ENCODE results near the gene EPHX1. TPM values are rescaled to one million over a fixed set of nuclear protein-coding genes. Genes with fewer than 3 reads are reported as not detected.
A peak's percentile ranks its signal among the peaks of the same experiment; 100 is the strongest.
"Not testable (repeated sequence)": the region's sequence is repeated elsewhere in the genome, so short reads cannot be mapped to it uniquely, and the experiment has no call there.

EPHX1 gene
- total RNA-seq, result 100 to 1,000 TPM; 114 to 115 TPM
- polyA plus RNA-seq, result 10 to 100 TPM; 31.7 to 83.1 TPM
- long read RNA-seq, donor 1, transcript EPHX1-201 (9 exons, 1,660 nt), result major isoform, 42 of 93 reads
- long read RNA-seq, donor 1, transcript EPHX1-203 (4 exons, 567 nt), result minor isoform, 11 of 93 reads
- long read RNA-seq, donor 1, partial matches to known transcripts, result 36 of 93 reads
- long read RNA-seq, donor 1, other reads (novel, unspliced or antisense), result 0 of 93 reads
- long read RNA-seq, donor 2, transcript EPHX1-203 (4 exons, 567 nt), result minor isoform, 7 of 22 reads
- long read RNA-seq, donor 2, transcript EPHX1-201 (9 exons, 1,660 nt), result major isoform, 9 of 22 reads
- long read RNA-seq, donor 2, partial matches to known transcripts, result 6 of 22 reads
- long read RNA-seq, donor 2, other reads (novel, unspliced or antisense), result 0 of 22 reads
- long read RNA-seq, donor 3, transcript EPHX1-203 (4 exons, 567 nt), result minor isoform, 7 of 48 reads
- long read RNA-seq, donor 3, transcript EPHX1-201 (9 exons, 1,660 nt), result major isoform, 19 of 48 reads
- long read RNA-seq, donor 3, partial matches to known transcripts, result 19 of 48 reads
- long read RNA-seq, donor 3, other reads (novel, unspliced or antisense), result 0 of 48 reads
- long read RNA-seq, donor 4, transcript EPHX1-203 (4 exons, 567 nt), result major isoform, 10 of 30 reads
- long read RNA-seq, donor 4, transcript EPHX1-201 (9 exons, 1,660 nt), result minor isoform, 7 of 30 reads
- long read RNA-seq, donor 4, partial matches to known transcripts, result 11 of 30 reads
- long read RNA-seq, donor 4, other reads (novel, unspliced or antisense), result 0 of 30 reads
- long read RNA-seq, donor 5, transcript EPHX1-203 (4 exons, 567 nt), result minor isoform, 8 of 157 reads
- long read RNA-seq, donor 5, transcript EPHX1-201 (9 exons, 1,660 nt), result major isoform, 37 of 157 reads
- long read RNA-seq, donor 5, partial matches to known transcripts, result 108 of 157 reads
- long read RNA-seq, donor 5, other reads (novel, unspliced or antisense), result 0 of 157 reads

- Histone ChIP-seq H3K4me3 (peak within 1 kb of the TSS; percentile 73), H3K9ac (ENCODE audit: insufficient read depth in 1 of 2, low read length in 2 of 2) (peak within 1 kb of the TSS in 1 of 2 donors; percentile 75), H3K27ac (ENCODE audit: low read depth in 1 of 2, low read length in 1 of 2) (peak within 1 kb of the TSS; percentile 74 to 91), H3K27me3 (ENCODE audit: control insufficient read depth in 3 of 3, insufficient read depth in 3 of 3, low read length in 2 of 3) (no peaks in the 10 kb centered on the region), H3K4me1 (ENCODE audit: control insufficient read depth in 5 of 5, insufficient read depth in 5 of 5, low read length in 5 of 5) (peaks cover 0 to 47% (median 27%) of the 10 kb centered on the region in 5 donors), H3K9me3 (ENCODE audit: control insufficient read depth in 4 of 4, insufficient read depth in 3 of 4, low read length in 3 of 4) (no peaks in the 10 kb centered on the region), H3K36me3 (ENCODE audit: control insufficient read depth in 4 of 4, insufficient read depth in 4 of 4, low read length in 4 of 4) (peaks cover 0 to 8% (median under 1%) of the 10 kb centered on the region in 4 donors)
- peak; percentile 92 to 94 (median 93) for DNase-seq
- peak; percentile 87 for ATAC-seq (ENCODE audit: insufficient read depth, low FRiP score)
- no peak for TF ChIP-seq CTCF (IDR thresholded peaks at IDR 0.05; ENCODE audit: control extremely low read depth, extremely low read depth)
- 1% methylated on average over 72 to 80 of the region's 80 CpGs for WGBS, 2 donors
Measured at GRCh38 chr1:225809842-225810578, at the start of gene EPHX1. TSS of gene EPHX1 (plus strand) at chr1:225810124. CDS start at chr1:225828730, 18,606 bp downstream.

DNA sequence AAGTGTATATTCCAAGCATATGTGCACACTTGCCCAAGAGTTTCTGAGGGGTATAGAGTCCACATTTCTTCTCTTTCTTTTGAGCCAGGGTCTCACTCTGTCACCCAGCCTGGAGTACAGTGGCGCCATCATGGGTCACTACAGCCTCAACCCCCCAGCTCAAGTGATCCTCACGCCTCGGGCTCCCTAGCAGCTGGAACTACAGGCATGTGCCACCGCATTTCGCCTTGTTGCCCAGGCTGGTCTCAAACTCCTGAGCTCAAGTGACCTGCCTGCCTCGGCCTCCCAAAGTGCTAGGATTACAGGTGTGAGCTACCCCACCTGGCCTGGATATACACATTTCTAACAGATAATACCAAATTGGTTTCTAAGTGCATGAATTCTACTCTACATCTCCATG, 49.4 kb upstream of the EPHX1 start:
- H3K4me1 ChIP-seq (ENCODE audit: control insufficient read depth in 5 of 5, insufficient read depth in 5 of 5, low read length in 5 of 5), result peaks cover 6 to 56% (median 19%) of the 10 kb centered on the region in 5 donors
- no peaks in the 10 kb centered on the region for H3K36me3 ChIP-seq (ENCODE audit: control insufficient read depth in 4 of 4, insufficient read depth in 4 of 4, low read length in 4 of 4)
- no peak for DNase-seq
- no peaks in the 10 kb centered on the region for H3K9me3 ChIP-seq (ENCODE audit: control insufficient read depth in 4 of 4, insufficient read depth in 3 of 4, low read length in 3 of 4)
- H3K27me3 ChIP-seq (ENCODE audit: control insufficient read depth in 3 of 3, insufficient read depth in 3 of 3, low read length in 2 of 3), result no peaks in the 10 kb centered on the region
- no peak overlapping the region for H3K4me3 ChIP-seq
- H3K27ac ChIP-seq (ENCODE audit: low read depth in 1 of 2, low read length in 1 of 2), result no peak overlapping the region
- WGBS, 2 donors, result 95 to 97% methylated on average over 6 of the region's 6 CpGs
- ATAC-seq (ENCODE audit: insufficient read depth, low FRiP score), result no peak
- no peak for TF ChIP-seq CTCF (IDR thresholded peaks at IDR 0.05; ENCODE audit: control extremely low read depth, extremely low read depth)
- no peak overlapping the region for H3K9ac ChIP-seq (ENCODE audit: insufficient read depth in 1 of 2, low read length in 2 of 2)

DNA sequence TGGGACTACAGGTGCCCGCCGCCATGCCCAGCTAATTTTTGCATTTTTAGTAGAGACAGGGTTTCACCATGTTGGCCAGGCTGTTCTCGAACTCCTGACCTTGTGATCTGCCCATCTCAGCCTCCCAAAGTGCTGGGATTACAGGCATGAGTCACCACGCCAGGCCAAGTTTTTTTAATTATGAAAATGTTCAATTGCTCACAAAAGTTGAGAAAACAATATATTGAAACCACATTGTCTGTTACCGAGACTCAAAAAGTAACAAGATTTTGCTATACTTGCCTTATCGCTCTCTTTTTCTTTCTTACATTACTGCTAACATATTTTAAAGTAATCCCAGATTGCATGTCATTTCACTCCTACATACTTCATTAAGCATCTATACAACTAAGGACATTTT, 48.5 kb upstream of the EPHX1 start:
- H3K4me3 ChIP-seq; H3K36me3 ChIP-seq (ENCODE audit: control insufficient read depth in 4 of 4, insufficient read depth in 4 of 4, low read length in 4 of 4); H3K27ac ChIP-seq (ENCODE audit: low read depth in 1 of 2, low read length in 1 of 2); ATAC-seq (ENCODE audit: insufficient read depth, low FRiP score); DNase-seq; H3K9me3 ChIP-seq (ENCODE audit: control insufficient read depth in 4 of 4, insufficient read depth in 3 of 4, low read length in 3 of 4); H3K27me3 ChIP-seq (ENCODE audit: control insufficient read depth in 3 of 3, insufficient read depth in 3 of 3, low read length in 2 of 3); H3K9ac ChIP-seq (ENCODE audit: insufficient read depth in 1 of 2, low read length in 2 of 2): not testable (repeated sequence)
- 94 to 95% methylated on average over 6 of the region's 6 CpGs for WGBS, 2 donors
- H3K4me1 ChIP-seq (ENCODE audit: control insufficient read depth in 5 of 5, insufficient read depth in 5 of 5, low read length in 5 of 5), result peaks cover 4 to 55% (median 19%) of the 10 kb centered on the region in 5 donors

Data from lung (tissue), 16 donors.